DOHH2 (cell line): ENCODE measurements around the gene ELOVL3.

ENCODE experiments used
- H3F3A ChIP-seq: fragments of 200-600 bp; sonication (generic), shearing (Covaris generic); 2 replicates; pipeline ENCODE4 v1.6.0; 2016; ENCODE audit warnings: antibody characterized with exemption, mild to moderate bottlenecking; ENCODE audit not compliant: control insufficient read depth, insufficient read depth
- H3K27ac ChIP-seq: fragments of 200-600 bp; sonication (generic); 2 replicates; pipeline ENCODE4 v1.5.1; 2014; ENCODE audit warnings: low read depth, mild to moderate bottlenecking, low read length, moderate library complexity
- H3K27me3 ChIP-seq: fragments of 200-600 bp; sonication (generic); 2 replicates; pipeline ENCODE4 v1.6.1; 2014; ENCODE audit warnings: mild to moderate bottlenecking, low read length, mixed read lengths; ENCODE audit not compliant: control insufficient read depth
- H3K36me3 ChIP-seq: fragments of 200-600 bp; sonication (generic); 2 replicates; pipeline ENCODE4 v1.6.1; 2014; ENCODE audit warnings: mild to moderate bottlenecking, low read length, moderate library complexity, mixed read lengths; ENCODE audit not compliant: control insufficient read depth
- H3K4me1 ChIP-seq: fragments of 200-600 bp; sonication (generic); 2 replicates; pipeline ENCODE4 v1.6.1; 2014; ENCODE audit warnings: mild to moderate bottlenecking, low read length, mixed read lengths; ENCODE audit not compliant: control insufficient read depth
- H3K4me2 ChIP-seq: fragments of 200-600 bp; sonication (generic); 2 replicates; pipeline ENCODE4 v1.6.0; 2014; ENCODE audit warnings: mild to moderate bottlenecking, low read length, moderate library complexity
- H3K4me3 ChIP-seq: fragments of 200-600 bp; sonication (generic); 2 replicates; pipeline ENCODE4 v1.5.1; 2014; ENCODE audit warnings: mild to moderate bottlenecking, low read length, mixed read lengths
- H3K79me2 ChIP-seq: fragments of 200-600 bp; sonication (generic); 2 replicates; pipeline ENCODE4 v1.6.1; 2014; ENCODE audit warnings: mild to moderate bottlenecking, low read length, mixed read lengths; ENCODE audit not compliant: control insufficient read depth
- H3K9me2 ChIP-seq: fragments of 200-600 bp; sonication (generic); replicated peaks from 2 replicates; pipeline ENCODE4 v1.6.1; 2014; ENCODE audit warnings: mild to moderate bottlenecking, low read length, mixed read lengths; ENCODE audit not compliant: control insufficient read depth
- H3K9me3 ChIP-seq: fragments of 200-600 bp; sonication (generic); 2 replicates; pipeline ENCODE4 v1.6.1; 2014; ENCODE audit warnings: antibody characterized with exemption, low read length, mixed read lengths; ENCODE audit not compliant: control insufficient read depth, insufficient read depth
- H4K20me1 ChIP-seq: fragments of 200-600 bp; sonication (generic); 2 replicates; pipeline ENCODE4 v1.6.0; 2014; ENCODE audit warnings: low read depth, mild to moderate bottlenecking, antibody characterized with exemption, low read length, moderate library complexity; ENCODE audit not compliant: control insufficient read depth, insufficient read depth
- CTCF ChIP-seq: fragments of 200-600 bp; sonication (generic); IDR thresholded peaks from one replicate; pipeline ENCODE4 v1.5.1; 2014; ENCODE audit warnings: antibody characterized with exemption, mild to moderate bottlenecking, low read depth, low read length; ENCODE audit not compliant: poor library complexity, severe bottlenecking
- EZH2phosphoT487 ChIP-seq: fragments of 200-600 bp; sonication (generic); IDR thresholded peaks from 2 replicates; pipeline ENCODE4 v1.6.1; 2017; ENCODE audit warnings: borderline replicate concordance, mild to moderate bottlenecking, antibody characterized with exemption, low read length, moderate library complexity, mixed read lengths

Gene ELOVL3

GRCh38 chr10:102235598-102235920 is 9.5 kb downstream of the ELOVL3 start:
- Histone ChIP-seq H3K4me3 (no peak overlapping the region), H3K4me1 (peaks cover 12% of the 10 kb centered on the region), H3K79me2 (no peaks in the 10 kb centered on the region), H3K27ac (no peak overlapping the region), H4K20me1 (no peaks in the 10 kb centered on the region), H3K4me2 (no peak overlapping the region), H3K36me3 (no peaks in the 10 kb centered on the region), H3K9me3 (no peaks in the 10 kb centered on the region), H3K9me2 (no peaks in the 10 kb centered on the region), H3K27me3 (peaks cover 55% of the 10 kb centered on the region), H3F3A (0 out of 2 replicates have a peak, but pooled peaks cover 5% of the 10 kb centered on the region)
- TF ChIP-seq CTCF (no peak), EZH2phosphoT487 (no peak)

GRCh38 chr10:102236006-102236405 is 9.9 kb downstream of the ELOVL3 start:
- Histone ChIP-seq H3K27me3 (peaks cover 51% of the 10 kb centered on the region), H3K4me2 (no peak overlapping the region), H4K20me1 (no peaks in the 10 kb centered on the region), H3K36me3 (no peaks in the 10 kb centered on the region), H3K79me2 (no peaks in the 10 kb centered on the region), H3K9me2 (no peaks in the 10 kb centered on the region), H3K4me1 (peaks cover 8% of the 10 kb centered on the region), H3K9me3 (no peaks in the 10 kb centered on the region), H3K27ac (no peak overlapping the region), H3K4me3 (no peak overlapping the region), H3F3A (0 out of 2 replicates have a peak, but pooled peaks cover 5% of the 10 kb centered on the region)
- TF ChIP-seq CTCF (no peak), EZH2phosphoT487 (no peak)

GRCh38 chr10:102237711-102238252 is 11.7 kb downstream of the ELOVL3 start:
- no peaks in the 10 kb centered on the region for H3K9me3 ChIP-seq
- H3F3A ChIP-seq, result 0 out of 2 replicates have a peak, but pooled peaks cover 2% of the 10 kb centered on the region
- H3K9me2 ChIP-seq, result no peaks in the 10 kb centered on the region
- H3K4me1 ChIP-seq, result peaks cover 11% of the 10 kb centered on the region
- H3K36me3 ChIP-seq, result no peaks in the 10 kb centered on the region
- no peaks in the 10 kb centered on the region for H4K20me1 ChIP-seq
- TF ChIP-seq CTCF, result no peak
- no peak for TF ChIP-seq EZH2phosphoT487
- H3K79me2 ChIP-seq, result no peaks in the 10 kb centered on the region
- no peak overlapping the region for H3K4me2 ChIP-seq
- no peak overlapping the region for H3K27ac ChIP-seq
- no peak overlapping the region for H3K4me3 ChIP-seq
- peaks cover 41% of the 10 kb centered on the region for H3K27me3 ChIP-seq
